HG02981 (cell line): ENCODE data around the gene KIAA0753.

Source experiments
- ATAC-seq: cut with Tn5 transposase; IDR thresholded peaks from one replicate; pipeline ENCODE4 v1.9.1; 2021; ENCODE audit warnings: mild to moderate bottlenecking, moderate library complexity; ENCODE audit not compliant: unreplicated experiment

The KIAA0753 gene

GRCh38 chr17:6640536-6641246 is at the start of gene KIAA0753, which contains the start of gene TXNDC17:
Gene KIAA0753 (minus strand): TSS chr17:6640711. CDS start chr17:6635103, 5,608 bp downstream.
Gene TXNDC17 (plus strand): TSS chr17:6641060. CDS start chr17:6641083, 23 bp downstream.
- peak; percentile 83 for ATAC-seq

GRCh38 chr17:6688944-6689343 is 48.4 kb upstream of the KIAA0753 start:
- ATAC-seq: no peak

- no peak for ATAC-seq
Observed at GRCh38 chr17:6686026-6686425, 45.5 kb upstream of the KIAA0753 start.

- ATAC-seq: no peak
Observed at GRCh38 chr17:6684881-6685767, 44.6 kb upstream of the KIAA0753 start.

GRCh38 chr17:6684460-6684783 is 43.9 kb upstream of the KIAA0753 start:
- ATAC-seq: no peak

- no peak for ATAC-seq
Observed at GRCh38 chr17:6683730-6684459, 43.4 kb upstream of the KIAA0753 start.

GRCh38 chr17:6683081-6683684 is 42.7 kb upstream of the KIAA0753 start:
- no peak for ATAC-seq

GRCh38 chr17:6682339-6682738 is 41.8 kb upstream of the KIAA0753 start:
- no peak for ATAC-seq

- ATAC-seq: no peak
Observed at GRCh38 chr17:6681671-6682070, 41.2 kb upstream of the KIAA0753 start.

- ATAC-seq: no peak
Observed at GRCh38 chr17:6681176-6681575, 40.7 kb upstream of the KIAA0753 start.

GRCh38 chr17:6679241-6679640 is 38.7 kb upstream of the KIAA0753 start:
- no peak for ATAC-seq

GRCh38 chr17:6677946-6678345 is 37.4 kb upstream of the KIAA0753 start:
- ATAC-seq: no peak

- no peak for ATAC-seq
Observed at GRCh38 chr17:6677158-6677831, 36.8 kb upstream of the KIAA0753 start.

GRCh38 chr17:6676802-6677157 is 36.3 kb upstream of the KIAA0753 start:
- no peak for ATAC-seq

- ATAC-seq: no peak
Observed at GRCh38 chr17:6675201-6675825, 34.8 kb upstream of the KIAA0753 start.

GRCh38 chr17:6674586-6674985 is 34.1 kb upstream of the KIAA0753 start:
- ATAC-seq: no peak

GRCh38 chr17:6671431-6671830 is 30.9 kb upstream of the KIAA0753 start:
- no peak for ATAC-seq

GRCh38 chr17:6670999-6671398 is 30.5 kb upstream of the KIAA0753 start:
- no peak for ATAC-seq

- no peak for ATAC-seq
Observed at GRCh38 chr17:6670571-6670970, 30.1 kb upstream of the KIAA0753 start.
